GM10266 (cell line): Measurements from ENCODE around the gene MASP1.

Source experiments
- DNase-seq: peaks from one replicate; pipeline ENCODE4 v3.0.0; 2012; ENCODE audit errors: extremely low spot score
- CTCF ChIP-seq: IDR thresholded peaks from 2 replicates; pipeline ENCODE4 v1.5.1; 2012; ENCODE audit warnings: mild to moderate bottlenecking, low read depth; ENCODE audit not compliant: control insufficient read depth, insufficient read depth; ENCODE audit errors: missing control alignments

Gene MASP1

GRCh38 chr3:187277129-187277462 is 14.4 kb downstream of the MASP1 start:
- no peak for TF ChIP-seq CTCF
- DNase-seq: no peak

DNA sequence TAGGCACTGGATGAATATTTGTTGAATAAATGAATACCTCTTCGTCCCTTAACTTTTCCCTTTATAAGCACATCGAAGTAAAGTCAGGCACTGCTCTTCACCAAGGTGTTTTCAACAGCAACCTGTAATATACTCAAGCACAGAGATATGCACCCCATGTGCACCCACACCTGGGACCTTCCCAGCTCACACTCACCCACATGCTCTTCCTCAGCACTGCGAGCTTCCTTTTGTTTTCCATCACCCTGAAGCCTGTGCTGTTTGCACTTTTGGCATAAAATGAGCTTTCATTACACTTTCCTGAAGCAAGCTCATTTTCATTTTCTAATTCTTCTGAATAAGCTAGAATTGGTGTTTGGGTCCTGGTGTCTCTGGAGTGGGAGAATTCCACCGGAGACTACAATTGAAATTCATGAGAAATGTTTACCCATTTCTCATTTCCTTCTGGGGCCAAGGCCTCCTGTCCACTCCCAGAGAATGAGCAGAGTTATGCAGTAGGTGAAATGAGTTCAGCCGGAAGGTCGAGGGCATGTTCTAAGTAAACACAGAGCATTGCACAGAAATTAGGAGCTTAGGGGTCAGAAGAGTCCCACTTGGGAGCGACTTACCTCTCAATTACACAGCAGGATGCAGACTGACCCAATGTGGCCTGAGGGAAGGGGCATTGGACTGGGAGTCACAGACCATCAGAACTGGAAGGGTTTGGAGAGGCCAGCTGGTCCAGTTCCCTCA is 15.0 kb downstream of the MASP1 start:
- DNase-seq: no peak
- no peak for TF ChIP-seq CTCF

GRCh38 chr3:187274977-187275338 is 16.6 kb downstream of the MASP1 start:
- no peak for DNase-seq

GRCh38 chr3:187274315-187274976 is 17.1 kb downstream of the MASP1 start:
- no peak for TF ChIP-seq CTCF

More at GRCh38 chr3:187274977-187275338, 16.6 kb downstream of the MASP1 start:
- TF ChIP-seq CTCF: no peak

DNA sequence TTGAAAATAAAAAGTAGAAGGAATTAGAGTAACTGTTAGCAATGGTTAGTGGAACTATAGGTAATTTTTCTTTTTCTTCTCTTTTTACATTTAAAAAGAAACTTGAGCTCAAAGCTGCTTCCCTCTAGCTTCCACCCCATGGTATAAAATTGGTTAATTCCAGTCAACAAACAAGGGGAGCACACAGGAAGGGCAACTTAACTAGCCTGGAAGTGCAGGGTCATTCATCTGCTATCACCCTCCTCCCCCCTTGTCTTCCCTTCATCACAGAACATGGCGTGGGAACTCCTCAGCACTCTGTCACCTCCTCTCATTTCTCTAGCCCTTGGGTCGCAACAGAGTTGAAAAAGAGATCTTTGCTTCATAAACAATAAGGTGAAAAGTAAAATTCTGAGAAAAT is 20.0 kb downstream of the MASP1 start:
- no peak for DNase-seq
- no peak for TF ChIP-seq CTCF

More at GRCh38 chr3:187274315-187274976, 17.1 kb downstream of the MASP1 start:
- no peak for DNase-seq

DNA sequence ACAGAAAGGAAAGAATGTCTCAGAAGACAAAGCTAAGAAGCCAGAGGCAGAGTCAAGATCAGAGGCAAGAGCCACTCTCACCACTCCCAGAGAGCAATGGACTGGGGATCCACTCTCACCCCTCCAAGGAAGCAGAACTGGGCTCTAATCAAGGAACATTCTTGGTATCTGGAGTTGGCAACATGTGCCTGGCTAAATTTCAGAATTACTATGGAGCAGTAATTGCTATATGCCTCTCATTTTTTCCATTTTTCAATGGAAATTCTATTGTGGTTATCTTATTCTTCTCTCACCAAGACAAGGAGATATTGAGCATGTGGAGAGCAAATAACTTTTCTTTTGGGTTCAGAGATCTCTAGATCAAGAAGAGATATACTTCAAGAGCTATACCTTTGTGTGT is 22.1 kb downstream of the MASP1 start:
- no peak for DNase-seq
- no peak for TF ChIP-seq CTCF

DNA sequence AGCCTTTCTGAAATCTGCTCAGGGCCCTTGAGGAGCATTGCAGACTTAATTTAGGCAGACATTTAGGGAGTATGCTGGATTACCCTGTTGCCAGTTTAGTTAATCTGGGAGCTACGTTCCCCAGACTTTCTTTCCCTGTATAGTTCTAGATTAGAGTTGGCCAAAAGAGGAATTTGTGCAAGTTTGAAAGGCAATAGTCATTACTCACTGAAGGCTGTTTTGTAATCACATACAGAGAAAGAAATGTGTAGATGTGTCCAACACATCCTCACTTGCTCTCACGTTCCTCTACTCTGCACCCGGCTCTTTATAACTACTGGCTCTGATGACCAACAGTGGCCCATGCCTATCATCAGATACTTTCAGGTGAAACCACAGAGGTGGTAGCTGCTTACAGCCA is 24.2 kb downstream of the MASP1 start:
- no peak for TF ChIP-seq CTCF
- DNase-seq: no peak
